HCT116 (cell line): Measurements from ENCODE around the gene B3GALT5.

Experiments
- CTCF ChIP-seq, 3 experiments: fragments of 200-600 bp in 1 of 3; sonication (generic) in 1 of 3; IDR thresholded peaks in 2 of 3; conservative IDR thresholded peaks in 1 of 3; 2 replicates each; pipeline ENCODE4 v1.5.1; 2012 to 2017; ENCODE audit warnings: low read depth in 2 of 3, low read length in 2 of 3, antibody characterized with exemption in 1 of 3, borderline replicate concordance in 1 of 3, control low read depth in 1 of 3, mild to moderate bottlenecking in 1 of 3, mixed read lengths in 1 of 3, mixed run types in 1 of 3, moderate library complexity in 1 of 3; ENCODE audit not compliant: insufficient read depth in 1 of 3
- EZH2 ChIP-seq: fragments of 200-600 bp; sonication (generic); IDR thresholded peaks from 2 replicates; pipeline ENCODE4 v1.6.1; 2017; ENCODE audit warnings: antibody characterized with exemption, mixed run types
- POLR2AphosphoS5 ChIP-seq: IDR thresholded peaks from 2 replicates; pipeline ENCODE4 v1.6.1; 2011; ENCODE audit warnings: mild to moderate bottlenecking, low read depth, low read length, moderate library complexity
- ZFX ChIP-seq: fragments of 450-650 bp; IDR thresholded peaks from 2 replicates; pipeline ENCODE4 v1.6.1; 2017

- TF ChIP-seq ZFX (no peak), CTCF (IDR thresholded peaks at IDR 0.05 in 2 of 3, conservative IDR thresholded peaks at IDR 0.05 in 1 of 3; ENCODE audit: borderline replicate concordance in 1 of 3, insufficient read depth in 1 of 3, low read depth in 2 of 3, low read length in 2 of 3) (no peak), EZH2 (no peak), POLR2AphosphoS5 (no peak)
Observed at GRCh38 chr21:39675993-39676661, 63.4 kb downstream of the B3GALT5 start.
